ENCODE results near the gene CCDC93. TPM values are rescaled to one million over a fixed set of nuclear protein-coding genes. Genes with fewer than 3 reads are reported as not detected.
A peak's percentile ranks its signal among the peaks of the same experiment; 100 is the strongest.
"Not testable (repeated sequence)": the region's sequence is repeated elsewhere in the genome, so short reads cannot be mapped to it uniquely, and the experiment has no call there.

Gene CCDC93
- total and polyA plus RNA-seq, 9 donors: 10.3 to 33.8 (median 25.4) TPM

GRCh38 chr2:118016911-118017310 lies 3.0 kb upstream of the CCDC93 start:
- no peak for DNase-seq
- TF ChIP-seq EP300 (IDR thresholded peaks at IDR 0.05): no peak
- TF ChIP-seq, protein P1, sequence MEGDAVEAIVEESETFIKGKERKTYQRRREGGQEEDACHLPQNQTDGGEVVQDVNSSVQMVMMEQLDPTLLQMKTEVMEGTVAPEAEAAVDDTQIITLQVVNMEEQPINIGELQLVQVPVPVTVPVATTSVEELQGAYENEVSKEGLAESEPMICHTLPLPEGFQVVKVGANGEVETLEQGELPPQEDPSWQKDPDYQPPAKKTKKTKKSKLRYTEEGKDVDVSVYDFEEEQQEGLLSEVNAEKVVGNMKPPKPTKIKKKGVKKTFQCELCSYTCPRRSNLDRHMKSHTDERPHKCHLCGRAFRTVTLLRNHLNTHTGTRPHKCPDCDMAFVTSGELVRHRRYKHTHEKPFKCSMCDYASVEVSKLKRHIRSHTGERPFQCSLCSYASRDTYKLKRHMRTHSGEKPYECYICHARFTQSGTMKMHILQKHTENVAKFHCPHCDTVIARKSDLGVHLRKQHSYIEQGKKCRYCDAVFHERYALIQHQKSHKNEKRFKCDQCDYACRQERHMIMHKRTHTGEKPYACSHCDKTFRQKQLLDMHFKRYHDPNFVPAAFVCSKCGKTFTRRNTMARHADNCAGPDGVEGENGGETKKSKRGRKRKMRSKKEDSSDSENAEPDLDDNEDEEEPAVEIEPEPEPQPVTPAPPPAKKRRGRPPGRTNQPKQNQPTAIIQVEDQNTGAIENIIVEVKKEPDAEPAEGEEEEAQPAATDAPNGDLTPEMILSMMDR (IDR thresholded peaks at IDR 0.05): no peak
- no peak for TF ChIP-seq POLR2A (IDR thresholded peaks at IDR 0.05)
- Histone ChIP-seq H3K27ac (no peak overlapping the region), H3K27me3 (no peaks in the 10 kb centered on the region), H3K9me3 (no peaks in the 10 kb centered on the region), H3K4me3 (no peak overlapping the region), H3K4me1 (ENCODE audit: insufficient read depth) (peaks cover 3% of the 10 kb centered on the region), H3K36me3 (no peaks in the 10 kb centered on the region)
- intact Hi-C loops (cut with DNase I): no loop called here
- WGBS, 3 donors: 76 to 83% (median 79%) methylated on average over 5 of the region's 5 CpGs

- H3K9me3 ChIP-seq; DNase-seq; intact Hi-C loops (cut with DNase I); H3K4me1 ChIP-seq (ENCODE audit: insufficient read depth); H3K36me3 ChIP-seq; H3K27ac ChIP-seq; H3K27me3 ChIP-seq; H3K4me3 ChIP-seq: not testable (repeated sequence)
- 84 to 93% (median 87%) methylated on average over 10 of the region's 10 CpGs for WGBS, 3 donors
These were observed 1.9 kb upstream of the CCDC93 start for GRCh38 chr2:118015761-118016160.

DNA sequence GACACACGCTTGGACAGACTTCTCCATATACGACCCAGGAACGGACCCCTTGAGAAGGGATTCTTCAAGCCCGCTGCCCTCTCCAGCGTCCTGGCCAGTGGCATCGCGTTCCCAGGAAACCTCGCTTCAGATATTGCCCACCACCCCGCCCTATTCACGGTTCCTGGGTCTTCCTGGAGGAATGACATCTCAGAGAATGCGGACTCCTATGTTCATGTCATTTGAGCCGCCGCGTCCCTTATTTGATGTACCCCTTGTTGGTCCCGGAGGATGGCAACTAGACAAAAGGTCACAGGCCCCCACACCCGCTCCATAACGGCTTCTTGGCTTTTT lies 588 bp upstream of the CCDC93 start:
- TF ChIP-seq EP300 (IDR thresholded peaks at IDR 0.05): no peak
- no peak for TF ChIP-seq POLR2A (IDR thresholded peaks at IDR 0.05)
- TF ChIP-seq, protein P1 (IDR thresholded peaks at IDR 0.05): no peak
- Histone ChIP-seq H3K36me3 (no peaks in the 10 kb centered on the region), H3K27ac (no peak overlapping the region), H3K9me3 (no peaks in the 10 kb centered on the region), H3K27me3 (no peaks in the 10 kb centered on the region), H3K4me3 (peak overlapping the region; percentile 77), H3K4me1 (ENCODE audit: insufficient read depth) (peaks cover 3% of the 10 kb centered on the region)
- 0 to 1% (median 0%) methylated on average over 17 of the region's 17 CpGs for WGBS, 3 donors
- DNase-seq: no peak
- intact Hi-C loops (cut with DNase I): no loop called here

DNA sequence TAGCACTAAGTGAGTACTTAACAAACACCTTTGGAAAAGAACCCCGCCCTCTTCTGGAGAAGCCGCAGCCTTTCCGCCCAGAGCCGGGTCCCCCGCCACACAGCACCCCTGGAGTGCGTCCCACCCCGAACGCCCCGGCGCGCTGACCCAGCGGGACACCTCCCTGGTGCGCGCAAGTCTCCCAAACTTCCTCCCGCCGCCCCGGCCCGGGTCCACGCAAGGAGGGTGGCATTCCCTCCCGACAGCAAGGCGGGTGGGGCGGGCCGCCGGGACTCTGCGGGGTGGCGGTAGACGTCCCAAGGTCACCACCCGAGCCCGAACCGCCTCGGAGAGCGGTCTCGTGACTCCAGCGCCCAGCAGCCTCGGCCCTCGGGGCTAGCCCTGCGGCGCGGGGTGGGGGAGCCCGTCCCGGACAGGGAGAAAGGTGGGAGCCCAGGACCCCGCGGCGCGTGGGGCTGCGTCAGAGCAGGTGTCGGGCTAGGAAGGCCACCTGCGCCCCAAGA lies 598 bp downstream of the CCDC93 start:
- H3K27ac ChIP-seq: peak overlapping the region; percentile 13 to 81
- H3K36me3 ChIP-seq: no peaks in the 10 kb centered on the region
- intact Hi-C loops (cut with DNase I): no loop called here
- no peaks in the 10 kb centered on the region for H3K27me3 ChIP-seq
- DNase-seq: peak; percentile 35 to 66 (median 55)
- no peaks in the 10 kb centered on the region for H3K9me3 ChIP-seq
- peaks cover 3% of the 10 kb centered on the region for H3K4me1 ChIP-seq (ENCODE audit: insufficient read depth)
- WGBS, 3 donors: 0 to 1% (median 0%) methylated on average over 30 to 48 of the region's 48 CpGs
- peak overlapping the region; percentile 77 for H3K4me3 ChIP-seq
- TF ChIP-seq POLR2A (IDR thresholded peaks at IDR 0.05) (no peak), EP300 (IDR thresholded peaks at IDR 0.05) (no peak)
- TF ChIP-seq, protein P1 (IDR thresholded peaks at IDR 0.05): no peak

GRCh38 chr2:118012778-118013177 lies 1.1 kb downstream of the CCDC93 start:
- intact Hi-C loops (cut with DNase I): no loop called here

More at GRCh38 chr2:118012778-118013177, 1.1 kb downstream of the CCDC93 start:
- WGBS, 3 donors: 39 to 52% (median 41%) methylated on average over 6 of the region's 6 CpGs
- peak overlapping the region; percentile 77 for H3K4me3 ChIP-seq
- no peaks in the 10 kb centered on the region for H3K9me3 ChIP-seq
- TF ChIP-seq EP300 (IDR thresholded peaks at IDR 0.05): no peak
- TF ChIP-seq, protein P1 (IDR thresholded peaks at IDR 0.05): no peak
- no peak for TF ChIP-seq POLR2A (IDR thresholded peaks at IDR 0.05)
- DNase-seq: no peak
- peaks cover 3% of the 10 kb centered on the region for H3K4me1 ChIP-seq (ENCODE audit: insufficient read depth)
- H3K27me3 ChIP-seq: no peaks in the 10 kb centered on the region
- no peaks in the 10 kb centered on the region for H3K36me3 ChIP-seq
- H3K27ac ChIP-seq: no peak overlapping the region

All from ovary (tissue), 9 donors.